Neural cell (in vitro differentiated cells): Measurements from ENCODE around the gene ANXA1. TPM values are rescaled to one million over a fixed set of nuclear protein-coding genes. Genes with fewer than 3 reads are reported as not detected.

Source experiments
- H2AFZ ChIP-seq: fragments of 200-600, 300-800 bp; sonication (generic), shearing (Covaris generic); 2 replicates; pipeline ENCODE4 v1.6.0; 2014; ENCODE audit warnings: low read depth, mild to moderate bottlenecking, antibody characterized with exemption, low read length, moderate library complexity
- H3F3A ChIP-seq: fragments of 200-600 bp; shearing (Covaris generic); 2 replicates; pipeline ENCODE4 v1.6.1; 2016; ENCODE audit warnings: mild to moderate bottlenecking, moderate library complexity, mixed read lengths, antibody characterized with exemption, low read length; ENCODE audit not compliant: insufficient read depth, poor library complexity, severe bottlenecking
- H3K27ac ChIP-seq: fragments of 200-600, 300-800 bp; sonication (generic), shearing (Covaris generic); 2 replicates; pipeline ENCODE4 v1.5.1; 2014; ENCODE audit warnings: mild to moderate bottlenecking, low read length, moderate library complexity
- H3K27me3 ChIP-seq: fragments of 300-800, 200-600 bp; sonication (generic), shearing (Covaris generic); 2 replicates; pipeline ENCODE4 v1.6.0; 2014; ENCODE audit warnings: mild to moderate bottlenecking, low read depth, low read length, moderate library complexity; ENCODE audit not compliant: insufficient read depth
- H3K36me3 ChIP-seq: fragments of 300-800, 200-600 bp; sonication (generic), shearing (Covaris generic); 2 replicates; pipeline ENCODE4 v1.5.1; 2014; ENCODE audit warnings: mild to moderate bottlenecking, antibody characterized with exemption, low read length, moderate library complexity; ENCODE audit not compliant: insufficient read depth
- H3K4me2 ChIP-seq: fragments of 300-800, 200-600 bp; sonication (generic), shearing (Covaris generic); 2 replicates; pipeline ENCODE4 v1.6.0; 2014; ENCODE audit warnings: mild to moderate bottlenecking, low read length
- H3K4me3 ChIP-seq: fragments of 300-800, 200-600 bp; sonication (generic), shearing (Covaris generic); 2 replicates; pipeline ENCODE4 v1.5.1; 2014; ENCODE audit warnings: mild to moderate bottlenecking, low read length, moderate library complexity
- H3K79me2 ChIP-seq: fragments of 200-600 bp; shearing (Covaris generic); replicated peaks from 2 replicates; pipeline ENCODE4 v1.6.0; 2014; ENCODE audit warnings: mild to moderate bottlenecking, low read length, moderate library complexity; ENCODE audit not compliant: insufficient read depth
- H3K9ac ChIP-seq: fragments of 300-800, 200-600 bp; sonication (generic), shearing (Covaris generic); 2 replicates; pipeline ENCODE4 v1.6.1; 2016; ENCODE audit warnings: mild to moderate bottlenecking, low read length, mixed read lengths
- H3K9me2 ChIP-seq: fragments of 200-600 bp; shearing (Covaris generic); 2 replicates; pipeline ENCODE4 v1.6.1; 2016; ENCODE audit warnings: mild to moderate bottlenecking, low read length, mixed read lengths; ENCODE audit not compliant: insufficient read depth
- H3K9me3 ChIP-seq: fragments of 200-600, 300-800 bp; sonication (generic), shearing (Covaris generic); 2 replicates; pipeline ENCODE4 v1.6.1; 2016; ENCODE audit warnings: mild to moderate bottlenecking, mixed run types, low read length, moderate library complexity, mixed read lengths
- H4K20me1 ChIP-seq: fragments of 200-600 bp; shearing (Covaris generic); 2 replicates; pipeline ENCODE4 v1.6.1; 2016; ENCODE audit warnings: mild to moderate bottlenecking, mixed run types; ENCODE audit not compliant: insufficient read depth
- EP300 ChIP-seq: fragments of 450-650 bp; conservative IDR thresholded peaks from 2 replicates; pipeline ENCODE4 v1.6.1; 2014; ENCODE audit warnings: antibody characterized with exemption, mild to moderate bottlenecking, moderate library complexity; ENCODE audit not compliant: poor library complexity, severe bottlenecking
- EZH2 ChIP-seq: fragments of 200-600, 300-800 bp; shearing (Covaris generic), sonication (generic); IDR thresholded peaks from 2 replicates; pipeline ENCODE4 v1.6.1; 2014; ENCODE audit warnings: antibody characterized with exemption, low read length, borderline replicate concordance, mild to moderate bottlenecking; ENCODE audit not compliant: insufficient read depth, poor library complexity, severe bottlenecking
- MXI1 ChIP-seq: fragments of 450-650 bp; conservative IDR thresholded peaks from 2 replicates; pipeline ENCODE4 v1.6.1; 2014; ENCODE audit warnings: antibody characterized with exemption, mild to moderate bottlenecking; ENCODE audit not compliant: poor library complexity, severe bottlenecking
- POLR2AphosphoS5 ChIP-seq: IDR thresholded peaks from 2 replicates; pipeline ENCODE4 v1.6.1; 2012
- RAD21 ChIP-seq: fragments of 450-650 bp; conservative IDR thresholded peaks from 2 replicates; pipeline ENCODE4 v1.6.1; 2014; ENCODE audit warnings: antibody characterized with exemption, mild to moderate bottlenecking, moderate library complexity
- SMC3 ChIP-seq: fragments of 450-650 bp; conservative IDR thresholded peaks from 2 replicates; pipeline ENCODE4 v1.6.1; 2014; ENCODE audit warnings: antibody characterized with exemption, mild to moderate bottlenecking, moderate library complexity; ENCODE audit not compliant: poor library complexity
- TAF1 ChIP-seq: IDR thresholded peaks from 2 replicates; pipeline ENCODE4 v1.6.1; 2012; ENCODE audit warnings: low read depth
- polyA plus RNA-seq: library from polyadenylated mRNA; depleted of rRNA; stranded (reverse); fragments of >200 nt; gene quantifications from 2 replicates; pipeline ENCODE4 v1.2.3, GENCODE V29; 2014
- TF ChIP-seq, protein P1 (sequence below): IDR thresholded peaks from 2 replicates; pipeline ENCODE4 v1.6.1; 2012; ENCODE audit warnings: borderline replicate concordance
- TF ChIP-seq, protein P2 (sequence below): fragments of 450-650 bp; IDR thresholded peaks from 2 replicates; pipeline ENCODE4 v1.5.1; 2014; ENCODE audit warnings: antibody characterized with exemption, mild to moderate bottlenecking, moderate library complexity; ENCODE audit not compliant: poor library complexity, severe bottlenecking

ANXA1 gene
- polyA plus RNA-seq, 1 donor from 2014 or later, result 5.8 TPM

DNA sequence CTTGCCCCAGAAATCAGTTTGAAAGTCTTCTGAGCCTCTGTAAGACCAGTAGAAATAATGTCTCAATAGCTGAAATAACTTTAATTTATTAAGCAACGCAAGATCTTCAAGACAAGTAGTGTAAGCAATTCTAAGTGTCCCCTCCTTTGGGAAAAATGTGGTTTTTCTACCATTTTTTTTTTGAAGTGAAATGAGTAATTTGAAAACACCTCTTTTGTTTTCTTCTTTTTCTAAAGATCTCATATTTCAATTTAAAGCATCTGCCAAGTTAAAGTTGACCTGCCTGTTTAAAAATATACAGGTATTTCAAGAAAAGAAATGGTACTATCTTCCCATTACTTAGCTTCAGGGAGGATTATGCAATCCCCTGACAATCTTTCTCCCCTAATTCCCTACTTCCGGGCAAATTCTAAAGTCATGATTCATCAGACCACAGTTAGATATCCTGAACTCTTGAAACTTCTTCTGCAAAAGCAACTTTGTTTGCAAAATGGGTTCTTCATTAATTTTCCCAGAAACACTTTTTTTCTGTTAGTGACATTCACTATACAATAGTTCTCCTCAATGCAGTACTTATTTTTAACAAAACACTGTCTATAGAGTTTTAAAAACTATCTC lies 7.8 kb upstream of the ANXA1 start:
- no peaks in the 10 kb centered on the region for H3K9me2 ChIP-seq
- no peak overlapping the region for H3K9ac ChIP-seq
- H3K79me2 ChIP-seq, result no peaks in the 10 kb centered on the region
- no peaks in the 10 kb centered on the region for H3K9me3 ChIP-seq
- TF ChIP-seq, protein P1, sequence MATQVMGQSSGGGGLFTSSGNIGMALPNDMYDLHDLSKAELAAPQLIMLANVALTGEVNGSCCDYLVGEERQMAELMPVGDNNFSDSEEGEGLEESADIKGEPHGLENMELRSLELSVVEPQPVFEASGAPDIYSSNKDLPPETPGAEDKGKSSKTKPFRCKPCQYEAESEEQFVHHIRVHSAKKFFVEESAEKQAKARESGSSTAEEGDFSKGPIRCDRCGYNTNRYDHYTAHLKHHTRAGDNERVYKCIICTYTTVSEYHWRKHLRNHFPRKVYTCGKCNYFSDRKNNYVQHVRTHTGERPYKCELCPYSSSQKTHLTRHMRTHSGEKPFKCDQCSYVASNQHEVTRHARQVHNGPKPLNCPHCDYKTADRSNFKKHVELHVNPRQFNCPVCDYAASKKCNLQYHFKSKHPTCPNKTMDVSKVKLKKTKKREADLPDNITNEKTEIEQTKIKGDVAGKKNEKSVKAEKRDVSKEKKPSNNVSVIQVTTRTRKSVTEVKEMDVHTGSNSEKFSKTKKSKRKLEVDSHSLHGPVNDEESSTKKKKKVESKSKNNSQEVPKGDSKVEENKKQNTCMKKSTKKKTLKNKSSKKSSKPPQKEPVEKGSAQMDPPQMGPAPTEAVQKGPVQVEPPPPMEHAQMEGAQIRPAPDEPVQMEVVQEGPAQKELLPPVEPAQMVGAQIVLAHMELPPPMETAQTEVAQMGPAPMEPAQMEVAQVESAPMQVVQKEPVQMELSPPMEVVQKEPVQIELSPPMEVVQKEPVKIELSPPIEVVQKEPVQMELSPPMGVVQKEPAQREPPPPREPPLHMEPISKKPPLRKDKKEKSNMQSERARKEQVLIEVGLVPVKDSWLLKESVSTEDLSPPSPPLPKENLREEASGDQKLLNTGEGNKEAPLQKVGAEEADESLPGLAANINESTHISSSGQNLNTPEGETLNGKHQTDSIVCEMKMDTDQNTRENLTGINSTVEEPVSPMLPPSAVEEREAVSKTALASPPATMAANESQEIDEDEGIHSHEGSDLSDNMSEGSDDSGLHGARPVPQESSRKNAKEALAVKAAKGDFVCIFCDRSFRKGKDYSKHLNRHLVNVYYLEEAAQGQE, result no peak
- TF ChIP-seq TAF1, result no peak
- TF ChIP-seq SMC3, result no peak
- TF ChIP-seq MXI1, result no peak
- TF ChIP-seq, protein P2, sequence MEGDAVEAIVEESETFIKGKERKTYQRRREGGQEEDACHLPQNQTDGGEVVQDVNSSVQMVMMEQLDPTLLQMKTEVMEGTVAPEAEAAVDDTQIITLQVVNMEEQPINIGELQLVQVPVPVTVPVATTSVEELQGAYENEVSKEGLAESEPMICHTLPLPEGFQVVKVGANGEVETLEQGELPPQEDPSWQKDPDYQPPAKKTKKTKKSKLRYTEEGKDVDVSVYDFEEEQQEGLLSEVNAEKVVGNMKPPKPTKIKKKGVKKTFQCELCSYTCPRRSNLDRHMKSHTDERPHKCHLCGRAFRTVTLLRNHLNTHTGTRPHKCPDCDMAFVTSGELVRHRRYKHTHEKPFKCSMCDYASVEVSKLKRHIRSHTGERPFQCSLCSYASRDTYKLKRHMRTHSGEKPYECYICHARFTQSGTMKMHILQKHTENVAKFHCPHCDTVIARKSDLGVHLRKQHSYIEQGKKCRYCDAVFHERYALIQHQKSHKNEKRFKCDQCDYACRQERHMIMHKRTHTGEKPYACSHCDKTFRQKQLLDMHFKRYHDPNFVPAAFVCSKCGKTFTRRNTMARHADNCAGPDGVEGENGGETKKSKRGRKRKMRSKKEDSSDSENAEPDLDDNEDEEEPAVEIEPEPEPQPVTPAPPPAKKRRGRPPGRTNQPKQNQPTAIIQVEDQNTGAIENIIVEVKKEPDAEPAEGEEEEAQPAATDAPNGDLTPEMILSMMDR, result no peak
- TF ChIP-seq EZH2, result no peak
- no peak for TF ChIP-seq POLR2AphosphoS5
- no peak for TF ChIP-seq EP300
- TF ChIP-seq RAD21, result no peak
- H3K27ac ChIP-seq, result no peak overlapping the region
- H3K4me2 ChIP-seq, result no peak overlapping the region
- no peaks in the 10 kb centered on the region for H4K20me1 ChIP-seq
- no peaks in the 10 kb centered on the region for H3K36me3 ChIP-seq
- H3K4me3 ChIP-seq, result no peak overlapping the region
- H2AFZ ChIP-seq, result no peak overlapping the region
- H3F3A ChIP-seq, result no peaks in the 10 kb centered on the region
- H3K27me3 ChIP-seq, result no peaks in the 10 kb centered on the region

DNA sequence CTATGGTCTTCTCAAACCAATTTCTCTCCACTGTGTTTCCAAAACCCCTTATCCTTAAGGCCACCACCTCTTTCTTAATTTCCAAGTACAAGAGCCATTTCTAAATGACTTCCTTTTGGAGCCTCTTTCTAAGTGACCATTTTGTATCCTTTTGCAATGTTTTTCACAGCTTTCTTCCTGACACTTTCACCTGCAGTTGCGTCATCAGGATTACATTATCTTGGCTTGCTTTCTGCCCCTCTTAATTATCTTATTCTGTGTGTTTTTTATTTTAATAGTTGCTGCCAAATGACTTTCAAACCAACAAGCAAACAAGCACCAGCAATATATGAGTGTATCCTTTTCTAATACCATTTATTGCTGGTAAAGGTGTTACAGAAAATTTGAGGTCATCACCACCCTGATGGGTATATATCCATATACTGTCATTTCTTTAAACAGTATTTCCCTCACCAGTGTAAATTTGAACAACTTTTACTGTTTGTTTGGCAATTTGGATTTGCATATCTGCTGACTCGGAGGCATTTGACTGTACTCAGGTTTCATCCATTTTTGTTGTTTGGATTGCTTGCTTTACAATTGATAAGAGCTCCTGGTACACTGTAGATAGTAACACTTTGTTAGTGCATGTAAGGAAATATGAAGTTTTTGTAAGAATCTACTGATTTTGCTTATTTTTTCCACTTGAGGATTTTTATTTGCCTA lies 5.4 kb upstream of the ANXA1 start:
- TF ChIP-seq, protein P2, result no peak
- TF ChIP-seq RAD21 (no peak), MXI1 (no peak), TAF1 (no peak), EP300 (no peak), SMC3 (no peak), POLR2AphosphoS5 (no peak)
- Histone ChIP-seq H3K4me3 (no peak overlapping the region), H3K9me2 (no peaks in the 10 kb centered on the region), H3K9me3 (no peaks in the 10 kb centered on the region), H3K79me2 (no peaks in the 10 kb centered on the region), H3K36me3 (no peaks in the 10 kb centered on the region), H3K27ac (no peak overlapping the region), H3K4me2 (no peak overlapping the region), H3K9ac (no peak overlapping the region), H2AFZ (no peak overlapping the region), H4K20me1 (no peaks in the 10 kb centered on the region), H3K27me3 (no peaks in the 10 kb centered on the region), H3F3A (no peaks in the 10 kb centered on the region)
